T-helper 1 cell treated with Interleukin-12 subunit alpha and Interleukin-12 subunit beta and Interleukin-4 antibody, amounts not matched to agents 30 μg/mL and 1 μg/mL, for 36 hours (primary cell): ENCODE measurements around the gene MAGI1.

Experiments used
- H3K27ac Mint-ChIP-seq: one replicate; pipeline ENCODE4 v1.8.0; 2021; ENCODE audit warnings: mild to moderate bottlenecking, mixed read lengths
- H3K27me3 Mint-ChIP-seq: one replicate; pipeline ENCODE4 v1.8.0; 2021; ENCODE audit warnings: low read depth, mixed read lengths
- H3K36me3 Mint-ChIP-seq: one replicate; pipeline ENCODE4 v1.8.0; 2021; ENCODE audit warnings: low read depth, mixed read lengths
- H3K4me1 Mint-ChIP-seq: one replicate; pipeline ENCODE4 v1.8.0; 2021; ENCODE audit warnings: low read depth, mixed read lengths
- H3K4me3 Mint-ChIP-seq: one replicate; pipeline ENCODE4 v1.8.0; 2021; ENCODE audit warnings: mild to moderate bottlenecking, moderate library complexity, mixed read lengths
- H3K9me3 Mint-ChIP-seq: one replicate; pipeline ENCODE4 v1.8.0; 2021; ENCODE audit warnings: mixed read lengths

The MAGI1 gene

GRCh38 chr3:65890328-65890727, 148.4 kb downstream of the MAGI1 start:
- H3K27me3 Mint-ChIP-seq = no peaks in the 10 kb centered on the region
- no peaks in the 10 kb centered on the region for H3K36me3 Mint-ChIP-seq
- H3K4me1 Mint-ChIP-seq = no peaks in the 10 kb centered on the region
- no peak overlapping the region for H3K27ac Mint-ChIP-seq
- H3K4me3 Mint-ChIP-seq = no peak overlapping the region
- H3K9me3 Mint-ChIP-seq = no peaks in the 10 kb centered on the region

GRCh38 chr3:65889707-65890099, 149.0 kb downstream of the MAGI1 start:
- H3K9me3 Mint-ChIP-seq = no peaks in the 10 kb centered on the region
- H3K4me3 Mint-ChIP-seq = no peak overlapping the region
- no peaks in the 10 kb centered on the region for H3K27me3 Mint-ChIP-seq
- no peaks in the 10 kb centered on the region for H3K4me1 Mint-ChIP-seq
- H3K36me3 Mint-ChIP-seq = no peaks in the 10 kb centered on the region
- no peak overlapping the region for H3K27ac Mint-ChIP-seq

- Mint-ChIP-seq H3K4me3 (no peak overlapping the region), H3K36me3 (no peaks in the 10 kb centered on the region), H3K27ac (no peak overlapping the region), H3K27me3 (no peaks in the 10 kb centered on the region), H3K4me1 (no peaks in the 10 kb centered on the region), H3K9me3 (no peaks in the 10 kb centered on the region)
These were observed 149.6 kb downstream of the MAGI1 start for GRCh38 chr3:65888980-65889706.

- H3K27me3 Mint-ChIP-seq = no peaks in the 10 kb centered on the region
- H3K27ac Mint-ChIP-seq = no peak overlapping the region
- no peaks in the 10 kb centered on the region for H3K4me1 Mint-ChIP-seq
- H3K36me3 Mint-ChIP-seq = no peaks in the 10 kb centered on the region
- H3K4me3 Mint-ChIP-seq = no peak overlapping the region
- no peaks in the 10 kb centered on the region for H3K9me3 Mint-ChIP-seq
These were observed 150.5 kb downstream of the MAGI1 start for GRCh38 chr3:65888196-65888595.

GRCh38 chr3:65886391-65886790, 152.3 kb downstream of the MAGI1 start:
- Mint-ChIP-seq H3K36me3 (no peaks in the 10 kb centered on the region), H3K9me3 (no peaks in the 10 kb centered on the region)

GRCh38 chr3:65884071-65884470, 154.6 kb downstream of the MAGI1 start:
- Mint-ChIP-seq H3K27ac (no peak overlapping the region), H3K36me3 (no peaks in the 10 kb centered on the region), H3K9me3 (no peaks in the 10 kb centered on the region), H3K4me1 (no peaks in the 10 kb centered on the region), H3K27me3 (no peaks in the 10 kb centered on the region), H3K4me3 (no peak overlapping the region)

More at GRCh38 chr3:65886391-65886790, 152.3 kb downstream of the MAGI1 start:
- H3K27ac Mint-ChIP-seq = no peak overlapping the region
- no peak overlapping the region for H3K4me3 Mint-ChIP-seq
- no peaks in the 10 kb centered on the region for H3K27me3 Mint-ChIP-seq
- no peaks in the 10 kb centered on the region for H3K4me1 Mint-ChIP-seq

GRCh38 chr3:65883613-65884012, 155.1 kb downstream of the MAGI1 start:
- Mint-ChIP-seq H3K36me3 (no peaks in the 10 kb centered on the region), H3K27me3 (no peaks in the 10 kb centered on the region), H3K4me3 (no peak overlapping the region), H3K4me1 (no peaks in the 10 kb centered on the region), H3K9me3 (no peaks in the 10 kb centered on the region), H3K27ac (no peak overlapping the region)

GRCh38 chr3:65880350-65880749, 158.4 kb downstream of the MAGI1 start:
- Mint-ChIP-seq H3K27me3 (no peaks in the 10 kb centered on the region), H3K27ac (no peak overlapping the region), H3K36me3 (no peaks in the 10 kb centered on the region), H3K4me1 (no peaks in the 10 kb centered on the region), H3K9me3 (no peaks in the 10 kb centered on the region), H3K4me3 (no peak overlapping the region)

GRCh38 chr3:65879372-65879771, 159.3 kb downstream of the MAGI1 start:
- H3K4me3 Mint-ChIP-seq = no peak overlapping the region
- H3K9me3 Mint-ChIP-seq = no peaks in the 10 kb centered on the region
- no peak overlapping the region for H3K27ac Mint-ChIP-seq
- no peaks in the 10 kb centered on the region for H3K27me3 Mint-ChIP-seq
- no peaks in the 10 kb centered on the region for H3K36me3 Mint-ChIP-seq
- no peaks in the 10 kb centered on the region for H3K4me1 Mint-ChIP-seq

- no peaks in the 10 kb centered on the region for H3K9me3 Mint-ChIP-seq
- H3K27me3 Mint-ChIP-seq = no peaks in the 10 kb centered on the region
- no peaks in the 10 kb centered on the region for H3K4me1 Mint-ChIP-seq
- H3K27ac Mint-ChIP-seq = no peak overlapping the region
- no peaks in the 10 kb centered on the region for H3K36me3 Mint-ChIP-seq
- H3K4me3 Mint-ChIP-seq = no peak overlapping the region
These were observed 159.9 kb downstream of the MAGI1 start for GRCh38 chr3:65878831-65879230.

- peaks cover 3% of the 10 kb centered on the region for H3K9me3 Mint-ChIP-seq
- no peak overlapping the region for H3K4me3 Mint-ChIP-seq
- H3K36me3 Mint-ChIP-seq = no peaks in the 10 kb centered on the region
- H3K27ac Mint-ChIP-seq = no peak overlapping the region
- H3K4me1 Mint-ChIP-seq = no peaks in the 10 kb centered on the region
- no peaks in the 10 kb centered on the region for H3K27me3 Mint-ChIP-seq
These were observed 161.6 kb downstream of the MAGI1 start for GRCh38 chr3:65877160-65877559.

GRCh38 chr3:65876028-65876420, 162.7 kb downstream of the MAGI1 start:
- Mint-ChIP-seq H3K27me3 (no peaks in the 10 kb centered on the region), H3K27ac (no peak overlapping the region), H3K36me3 (no peaks in the 10 kb centered on the region), H3K4me3 (no peak overlapping the region), H3K9me3 (peaks cover 3% of the 10 kb centered on the region), H3K4me1 (no peaks in the 10 kb centered on the region)

- peaks cover 3% of the 10 kb centered on the region for H3K9me3 Mint-ChIP-seq
- no peaks in the 10 kb centered on the region for H3K27me3 Mint-ChIP-seq
- no peak overlapping the region for H3K27ac Mint-ChIP-seq
- H3K36me3 Mint-ChIP-seq = no peaks in the 10 kb centered on the region
- no peaks in the 10 kb centered on the region for H3K4me1 Mint-ChIP-seq
- H3K4me3 Mint-ChIP-seq = no peak overlapping the region
These were observed 163.2 kb downstream of the MAGI1 start for GRCh38 chr3:65875393-65876027.

GRCh38 chr3:65873869-65874268, 164.8 kb downstream of the MAGI1 start:
- Mint-ChIP-seq H3K27ac (no peak overlapping the region), H3K36me3 (no peaks in the 10 kb centered on the region), H3K9me3 (peaks cover 7% of the 10 kb centered on the region), H3K27me3 (no peaks in the 10 kb centered on the region), H3K4me1 (no peaks in the 10 kb centered on the region), H3K4me3 (no peak overlapping the region)

GRCh38 chr3:65873028-65873427, 165.7 kb downstream of the MAGI1 start:
- H3K4me3 Mint-ChIP-seq = no peak overlapping the region
- H3K27me3 Mint-ChIP-seq = no peaks in the 10 kb centered on the region

More at GRCh38 chr3:65873028-65873427, 165.7 kb downstream of the MAGI1 start:
- Mint-ChIP-seq H3K4me1 (no peaks in the 10 kb centered on the region), H3K9me3 (peaks cover 7% of the 10 kb centered on the region), H3K27ac (no peak overlapping the region), H3K36me3 (no peaks in the 10 kb centered on the region)
